ENCODE results near the gene GHRHR.

The GHRHR gene

DNA sequence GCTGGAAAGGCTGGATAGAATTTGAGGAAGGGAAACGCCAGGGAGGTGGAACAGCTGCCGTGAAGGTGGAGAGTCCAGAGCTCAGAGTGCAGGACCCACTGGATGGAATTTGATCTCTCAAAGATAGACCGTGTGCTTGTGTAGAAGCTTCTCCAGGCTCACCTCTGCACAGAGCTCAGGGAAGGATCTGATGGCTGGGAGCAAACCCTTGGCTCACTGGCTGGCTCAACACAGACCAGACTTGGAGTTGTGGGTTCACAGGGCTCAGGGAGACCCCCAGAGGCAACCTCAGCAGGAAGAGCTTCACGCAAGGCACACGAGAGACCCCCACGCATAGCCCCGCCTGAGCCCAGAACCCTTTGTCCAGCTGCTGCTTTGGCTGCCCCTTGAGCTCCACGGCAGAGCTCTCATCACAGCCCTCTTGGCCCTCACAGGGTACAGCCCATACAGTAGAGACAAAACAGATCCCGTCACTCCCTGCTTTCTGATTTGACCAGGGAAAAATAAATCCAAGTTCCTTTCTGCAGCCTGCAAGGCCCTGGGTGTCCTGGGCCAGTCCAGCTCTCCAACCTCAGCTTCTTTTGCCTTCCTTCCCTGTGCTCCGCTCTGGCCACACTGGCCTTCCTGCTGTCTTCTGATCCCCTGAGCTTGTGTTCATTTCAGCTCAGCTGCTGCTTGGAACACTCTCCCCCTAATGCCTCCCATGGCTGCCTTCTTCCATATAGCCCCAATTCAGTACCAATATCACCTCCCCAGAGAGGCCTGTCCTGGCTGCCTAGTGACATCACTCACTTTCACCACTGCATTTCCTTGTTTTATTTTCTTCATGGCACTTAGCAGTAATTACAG lies 26.3 kb downstream of the GHRHR start:
- H3K4ac ChIP-seq (ENCODE audit: low read depth, low read length): no peak overlapping the region
- no peak overlapping the region for H3K18ac ChIP-seq (ENCODE audit: low read length)
- no peak overlapping the region for H3K9ac ChIP-seq (ENCODE audit: low read length)
- H3K27me3 ChIP-seq (ENCODE audit: insufficient read depth, low read length, poor library complexity): no peaks in the 10 kb centered on the region
- WGBS (ENCODE audit: extremely low coverage, insufficient coverage, low lambda C conversion rate): no CpG with 5 or more reads among the region's 10 CpGs
- no peak overlapping the region for H2BK120ac ChIP-seq (ENCODE audit: low read depth, low read length)
- H3K4me1 ChIP-seq (ENCODE audit: control insufficient read depth, low read depth, low read length): peaks cover 11% of the 10 kb centered on the region
- H2BK15ac ChIP-seq (replicated peaks; ENCODE audit: low read depth): no peak overlapping the region
- H3K23ac ChIP-seq (ENCODE audit: low read length): no peak overlapping the region
- no peak overlapping the region for H3K4me2 ChIP-seq (ENCODE audit: low read length)
- H3K79me1 ChIP-seq (ENCODE audit: low read length): no peaks in the 10 kb centered on the region
- H3K4me3 ChIP-seq (ENCODE audit: low read length): no peak overlapping the region
- no peaks in the 10 kb centered on the region for H3K79me2 ChIP-seq (ENCODE audit: control insufficient read depth, insufficient read depth, low read length)
- no peak for DNase-seq
- H2AK5ac ChIP-seq (ENCODE audit: low read length): no peak overlapping the region
- H3K36me3 ChIP-seq (ENCODE audit: control insufficient read depth, insufficient read depth, low read length): no peaks in the 10 kb centered on the region
- H3K56ac ChIP-seq (ENCODE audit: low read length): no peak overlapping the region
- no peak overlapping the region for H4K5ac ChIP-seq (ENCODE audit: low read length)
- H3K27ac ChIP-seq (ENCODE audit: low read depth, low read length): no peak overlapping the region
- H4K8ac ChIP-seq (ENCODE audit: low read depth, low read length): no peak overlapping the region
- no peak overlapping the region for H2BK5ac ChIP-seq (ENCODE audit: low read length)

GRCh38 chr7:30990673-30991170 lies 27.0 kb downstream of the GHRHR start:
- Histone ChIP-seq H3K4me3 (ENCODE audit: low read length) (no peak overlapping the region), H3K36me3 (ENCODE audit: control insufficient read depth, insufficient read depth, low read length) (no peaks in the 10 kb centered on the region), H3K79me2 (ENCODE audit: control insufficient read depth, insufficient read depth, low read length) (no peaks in the 10 kb centered on the region), H3K4me1 (ENCODE audit: control insufficient read depth, low read depth, low read length) (peaks cover 11% of the 10 kb centered on the region), H2BK5ac (ENCODE audit: low read length) (no peak overlapping the region), H3K4me2 (ENCODE audit: low read length) (no peak overlapping the region), H3K27me3 (ENCODE audit: insufficient read depth, low read length, poor library complexity) (no peaks in the 10 kb centered on the region), H2BK15ac (replicated peaks; ENCODE audit: low read depth) (no peak overlapping the region), H3K27ac (ENCODE audit: low read depth, low read length) (no peak overlapping the region), H3K18ac (ENCODE audit: low read length) (no peak overlapping the region), H3K79me1 (ENCODE audit: low read length) (no peaks in the 10 kb centered on the region), H3K4ac (ENCODE audit: low read depth, low read length) (no peak overlapping the region), H4K5ac (ENCODE audit: low read length) (no peak overlapping the region), H2BK120ac (ENCODE audit: low read depth, low read length) (no peak overlapping the region), H3K23ac (ENCODE audit: low read length) (no peak overlapping the region), H3K56ac (ENCODE audit: low read length) (no peak overlapping the region), H3K9ac (ENCODE audit: low read length) (no peak overlapping the region), H4K8ac (ENCODE audit: low read depth, low read length) (no peak overlapping the region), H2AK5ac (ENCODE audit: low read length) (no peak overlapping the region)
- no CpG with 5 or more reads among the region's 6 CpGs for WGBS (ENCODE audit: extremely low coverage, insufficient coverage, low lambda C conversion rate)
- DNase-seq: no peak

DNA sequence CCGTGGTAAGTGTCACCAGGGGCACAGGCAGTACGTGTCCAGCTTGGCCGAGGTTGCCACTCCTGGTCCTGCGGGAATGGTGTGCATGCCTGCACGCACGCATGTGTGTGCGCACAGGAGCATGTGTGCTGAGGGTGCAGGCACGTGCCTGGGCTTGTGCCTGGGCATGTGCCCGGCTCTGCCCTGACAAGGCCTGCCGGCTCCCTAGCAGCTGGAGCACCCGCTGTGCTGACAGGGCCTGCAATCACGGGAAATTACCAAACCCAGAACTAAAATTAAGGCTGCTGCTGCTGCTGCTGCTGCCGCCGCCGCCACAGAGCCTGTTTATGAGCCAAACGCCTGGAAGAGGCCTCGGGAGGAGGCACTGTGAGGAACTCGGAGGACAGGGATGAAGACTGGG lies 28.7 kb downstream of the GHRHR start:
- H3K79me2 ChIP-seq (ENCODE audit: control insufficient read depth, insufficient read depth, low read length): no peaks in the 10 kb centered on the region
- no peak overlapping the region for H2BK120ac ChIP-seq (ENCODE audit: low read depth, low read length)
- WGBS (ENCODE audit: extremely low coverage, insufficient coverage, low lambda C conversion rate): no CpG with 5 or more reads among the region's 18 CpGs
- no peak overlapping the region for H3K9ac ChIP-seq (ENCODE audit: low read length)
- H2BK15ac ChIP-seq (replicated peaks; ENCODE audit: low read depth): no peak overlapping the region
- H2BK5ac ChIP-seq (ENCODE audit: low read length): no peak overlapping the region
- no peak overlapping the region for H4K8ac ChIP-seq (ENCODE audit: low read depth, low read length)
- no peaks in the 10 kb centered on the region for H3K36me3 ChIP-seq (ENCODE audit: control insufficient read depth, insufficient read depth, low read length)
- no peak overlapping the region for H3K27ac ChIP-seq (ENCODE audit: low read depth, low read length)
- no peaks in the 10 kb centered on the region for H3K79me1 ChIP-seq (ENCODE audit: low read length)
- no peaks in the 10 kb centered on the region for H3K27me3 ChIP-seq (ENCODE audit: insufficient read depth, low read length, poor library complexity)
- H3K4me2 ChIP-seq (ENCODE audit: low read length): no peak overlapping the region
- no peak overlapping the region for H3K23ac ChIP-seq (ENCODE audit: low read length)
- H3K4me1 ChIP-seq (ENCODE audit: control insufficient read depth, low read depth, low read length): peaks cover 8% of the 10 kb centered on the region
- no peak overlapping the region for H3K4me3 ChIP-seq (ENCODE audit: low read length)
- no peak overlapping the region for H3K4ac ChIP-seq (ENCODE audit: low read depth, low read length)
- no peak overlapping the region for H3K18ac ChIP-seq (ENCODE audit: low read length)
- H2AK5ac ChIP-seq (ENCODE audit: low read length): no peak overlapping the region
- no peak for DNase-seq
- H4K5ac ChIP-seq (ENCODE audit: low read length): no peak overlapping the region
- no peak overlapping the region for H3K56ac ChIP-seq (ENCODE audit: low read length)

DNA sequence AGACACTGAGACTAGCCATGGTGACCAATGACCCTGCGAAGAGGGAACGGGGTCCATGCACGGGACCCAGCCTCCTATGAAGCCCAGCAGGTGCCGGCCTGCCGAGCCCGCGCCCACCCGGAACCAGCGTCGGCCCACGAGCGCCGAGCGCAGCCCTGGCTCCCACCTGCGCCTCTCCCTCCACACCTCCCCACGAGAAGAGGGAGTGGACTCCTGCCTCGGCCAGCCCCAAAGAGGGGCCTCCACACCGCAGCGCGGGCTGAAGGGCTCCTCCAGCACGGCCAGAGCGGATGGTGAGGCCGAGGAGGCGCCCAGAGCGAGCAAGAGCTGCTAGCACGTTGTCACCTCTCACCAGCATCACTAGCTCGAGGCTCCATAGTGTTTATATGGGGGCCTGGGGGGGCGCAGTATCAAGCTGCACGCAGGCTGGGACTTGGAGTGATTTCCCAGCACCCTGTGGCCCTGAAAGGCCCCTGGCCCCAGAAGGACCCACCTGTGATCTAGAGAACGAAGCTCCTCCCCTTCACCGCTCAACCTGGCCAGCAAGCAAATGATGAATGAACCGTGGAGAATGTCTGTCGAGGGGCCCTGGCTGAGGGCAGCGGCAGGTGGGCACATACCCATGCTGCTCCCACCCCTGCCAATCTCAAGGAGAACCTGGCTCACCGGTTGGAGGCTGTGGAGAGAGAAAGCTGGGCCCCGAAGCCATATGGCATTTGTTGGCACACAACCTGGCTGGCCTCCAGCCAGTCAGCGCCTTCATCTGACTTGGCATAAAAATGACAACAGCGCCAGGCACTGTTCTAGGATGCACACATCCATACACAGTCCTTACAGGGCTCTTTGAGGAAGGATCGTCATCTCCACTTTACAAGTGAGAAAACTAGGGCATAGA lies 30.7 kb downstream of the GHRHR start:
- H3K9ac ChIP-seq (ENCODE audit: low read length): no peak overlapping the region
- no peak overlapping the region for H3K56ac ChIP-seq (ENCODE audit: low read length)

GRCh38 chr7:30995536-30995935 lies 31.8 kb downstream of the GHRHR start:
- no peak overlapping the region for H3K56ac ChIP-seq (ENCODE audit: low read length)
- H3K36me3 ChIP-seq (ENCODE audit: control insufficient read depth, insufficient read depth, low read length): no peaks in the 10 kb centered on the region
- H3K9ac ChIP-seq (ENCODE audit: low read length): no peak overlapping the region
- no peak overlapping the region for H4K5ac ChIP-seq (ENCODE audit: low read length)
- H3K18ac ChIP-seq (ENCODE audit: low read length): no peak overlapping the region
- H3K79me1 ChIP-seq (ENCODE audit: low read length): no peaks in the 10 kb centered on the region
- peaks cover 1% of the 10 kb centered on the region for H3K4me1 ChIP-seq (ENCODE audit: control insufficient read depth, low read depth, low read length)
- no peak overlapping the region for H3K4ac ChIP-seq (ENCODE audit: low read depth, low read length)
- H3K27me3 ChIP-seq (ENCODE audit: insufficient read depth, low read length, poor library complexity): no peaks in the 10 kb centered on the region
- no peak overlapping the region for H2BK5ac ChIP-seq (ENCODE audit: low read length)
- H3K4me2 ChIP-seq (ENCODE audit: low read length): no peak overlapping the region
- no peak overlapping the region for H3K27ac ChIP-seq (ENCODE audit: low read depth, low read length)
- DNase-seq: no peak
- no peak overlapping the region for H4K8ac ChIP-seq (ENCODE audit: low read depth, low read length)
- no peak overlapping the region for H2BK120ac ChIP-seq (ENCODE audit: low read depth, low read length)
- no peak overlapping the region for H3K4me3 ChIP-seq (ENCODE audit: low read length)
- H3K79me2 ChIP-seq (ENCODE audit: control insufficient read depth, insufficient read depth, low read length): no peaks in the 10 kb centered on the region
- no peak overlapping the region for H2AK5ac ChIP-seq (ENCODE audit: low read length)
- no CpG with 5 or more reads among the region's 7 CpGs for WGBS (ENCODE audit: extremely low coverage, insufficient coverage, low lambda C conversion rate)
- H2BK15ac ChIP-seq (replicated peaks; ENCODE audit: low read depth): no peak overlapping the region
- no peak overlapping the region for H3K23ac ChIP-seq (ENCODE audit: low read length)

More for the DNA sequence above, 30.7 kb downstream of the GHRHR start:
- H2AK5ac ChIP-seq (ENCODE audit: low read length): no peak overlapping the region
- H3K18ac ChIP-seq (ENCODE audit: low read length): no peak overlapping the region
- no CpG with 5 or more reads among the region's 39 CpGs for WGBS (ENCODE audit: extremely low coverage, insufficient coverage, low lambda C conversion rate)
- H3K79me1 ChIP-seq (ENCODE audit: low read length): no peaks in the 10 kb centered on the region
- no peak overlapping the region for H3K27ac ChIP-seq (ENCODE audit: low read depth, low read length)
- no peaks in the 10 kb centered on the region for H3K79me2 ChIP-seq (ENCODE audit: control insufficient read depth, insufficient read depth, low read length)
- no peaks in the 10 kb centered on the region for H3K27me3 ChIP-seq (ENCODE audit: insufficient read depth, low read length, poor library complexity)
- no peak overlapping the region for H3K23ac ChIP-seq (ENCODE audit: low read length)
- H3K4ac ChIP-seq (ENCODE audit: low read depth, low read length): no peak overlapping the region
- H2BK5ac ChIP-seq (ENCODE audit: low read length): no peak overlapping the region
- H4K8ac ChIP-seq (ENCODE audit: low read depth, low read length): no peak overlapping the region
- no peak overlapping the region for H3K4me2 ChIP-seq (ENCODE audit: low read length)
- no peak overlapping the region for H3K4me3 ChIP-seq (ENCODE audit: low read length)
- H3K36me3 ChIP-seq (ENCODE audit: control insufficient read depth, insufficient read depth, low read length): no peaks in the 10 kb centered on the region
- no peaks in the 10 kb centered on the region for H3K4me1 ChIP-seq (ENCODE audit: control insufficient read depth, low read depth, low read length)
- DNase-seq: no peak
- H2BK120ac ChIP-seq (ENCODE audit: low read depth, low read length): no peak overlapping the region
- H4K5ac ChIP-seq (ENCODE audit: low read length): no peak overlapping the region
- no peak overlapping the region for H2BK15ac ChIP-seq (replicated peaks; ENCODE audit: low read depth)

Measured in mesendoderm (in vitro differentiated cells).